Fibroblast of skin of right biceps (primary cell): ENCODE results near the gene PLPP6.

Experiments used
- DNase-seq: peaks from one replicate; pipeline ENCODE4 v3.0.0-alpha.2; 2013

PLPP6 gene

GRCh38 chr9:4700932-4701331, 38.8 kb downstream of the PLPP6 start:
- DNase-seq, result no peak

- DNase-seq, result no peak
These were observed 39.4 kb downstream of the PLPP6 start for GRCh38 chr9:4701526-4701925.

- no peak for DNase-seq
These were observed 42.0 kb downstream of the PLPP6 start for GRCh38 chr9:4704129-4704528.

GRCh38 chr9:4706021-4706420, 43.9 kb downstream of the PLPP6 start:
- DNase-seq, result no peak

GRCh38 chr9:4706971-4707622, 45.0 kb downstream of the PLPP6 start:
- no peak for DNase-seq

GRCh38 chr9:4709380-4709779, 47.3 kb downstream of the PLPP6 start:
- no peak for DNase-seq

GRCh38 chr9:4713849-4714248, 51.8 kb downstream of the PLPP6 start:
- no peak for DNase-seq

- no peak for DNase-seq
These were observed 52.3 kb downstream of the PLPP6 start for GRCh38 chr9:4714266-4715016.
